Fibroblast of mammary gland (primary cell): ENCODE measurements around the gene ZNF747.
"Not testable (repeated sequence)": the region's sequence is repeated elsewhere in the genome, so short reads cannot be mapped to it uniquely, and the experiment has no call there.

Experiments used
- DNase-seq: peaks from one replicate; pipeline ENCODE4 v3.0.0-alpha.2; 2010; ENCODE audit warnings: low read depth
- H3K4me3 ChIP-seq: 2 replicates; pipeline ENCODE4 v1.5.1; 2011; ENCODE audit warnings: low read depth, mild to moderate bottlenecking, low read length, moderate library complexity; ENCODE audit not compliant: control insufficient read depth
- TF ChIP-seq, protein P1 (sequence below): conservative IDR thresholded peaks from 2 replicates; pipeline ENCODE4 v1.5.1; 2011; ENCODE audit warnings: low read depth, low read length, inconsistent platforms; ENCODE audit not compliant: control insufficient read depth, insufficient read depth

The ZNF747 gene

DNA sequence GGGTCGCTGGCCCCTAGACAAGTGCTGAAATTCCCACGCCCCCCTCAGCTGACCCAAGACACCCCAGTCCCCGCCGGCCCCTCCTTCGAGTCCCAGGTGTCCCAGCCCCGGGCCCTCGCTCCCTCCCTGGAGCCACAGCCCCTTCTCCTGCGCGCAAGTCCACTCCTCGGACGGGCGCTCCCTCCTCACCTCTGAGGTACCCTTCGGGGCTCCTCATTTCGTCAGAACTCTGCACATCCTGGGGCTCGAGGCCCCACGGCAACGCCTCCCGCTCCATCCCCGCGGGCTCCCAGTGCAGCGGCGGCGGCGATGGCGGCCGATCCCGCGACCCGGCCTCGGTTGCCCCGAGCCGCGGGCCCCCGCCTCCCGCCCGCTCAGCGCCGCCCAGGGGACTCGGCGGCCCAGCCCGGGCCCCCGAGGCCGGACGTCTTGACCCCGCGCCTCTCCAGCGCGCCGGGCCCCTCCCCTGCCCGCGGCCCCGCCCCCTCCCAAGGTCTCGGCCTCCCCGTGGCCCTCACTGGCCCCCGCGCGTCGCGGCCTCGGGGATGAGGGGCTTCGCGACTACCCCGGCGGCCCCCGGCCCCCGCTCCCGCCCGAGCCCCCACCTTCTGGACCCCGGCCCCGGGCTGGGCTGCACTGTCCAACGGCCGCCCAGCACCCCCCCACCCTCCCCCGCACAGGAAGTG, 8.4 kb downstream of the ZNF747 start, which contains the start of gene ZNF768:
ZNF768 (minus strand) TSS at position 430 of the 686 bp plus-strand sequence; CDS start at position 277, 153 bp downstream.
- TF ChIP-seq, protein P1, sequence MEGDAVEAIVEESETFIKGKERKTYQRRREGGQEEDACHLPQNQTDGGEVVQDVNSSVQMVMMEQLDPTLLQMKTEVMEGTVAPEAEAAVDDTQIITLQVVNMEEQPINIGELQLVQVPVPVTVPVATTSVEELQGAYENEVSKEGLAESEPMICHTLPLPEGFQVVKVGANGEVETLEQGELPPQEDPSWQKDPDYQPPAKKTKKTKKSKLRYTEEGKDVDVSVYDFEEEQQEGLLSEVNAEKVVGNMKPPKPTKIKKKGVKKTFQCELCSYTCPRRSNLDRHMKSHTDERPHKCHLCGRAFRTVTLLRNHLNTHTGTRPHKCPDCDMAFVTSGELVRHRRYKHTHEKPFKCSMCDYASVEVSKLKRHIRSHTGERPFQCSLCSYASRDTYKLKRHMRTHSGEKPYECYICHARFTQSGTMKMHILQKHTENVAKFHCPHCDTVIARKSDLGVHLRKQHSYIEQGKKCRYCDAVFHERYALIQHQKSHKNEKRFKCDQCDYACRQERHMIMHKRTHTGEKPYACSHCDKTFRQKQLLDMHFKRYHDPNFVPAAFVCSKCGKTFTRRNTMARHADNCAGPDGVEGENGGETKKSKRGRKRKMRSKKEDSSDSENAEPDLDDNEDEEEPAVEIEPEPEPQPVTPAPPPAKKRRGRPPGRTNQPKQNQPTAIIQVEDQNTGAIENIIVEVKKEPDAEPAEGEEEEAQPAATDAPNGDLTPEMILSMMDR, result no peak
- H3K4me3 ChIP-seq, result peak within 1 kb of the TSS; percentile 71
- DNase-seq, result peak; percentile 7

DNA sequence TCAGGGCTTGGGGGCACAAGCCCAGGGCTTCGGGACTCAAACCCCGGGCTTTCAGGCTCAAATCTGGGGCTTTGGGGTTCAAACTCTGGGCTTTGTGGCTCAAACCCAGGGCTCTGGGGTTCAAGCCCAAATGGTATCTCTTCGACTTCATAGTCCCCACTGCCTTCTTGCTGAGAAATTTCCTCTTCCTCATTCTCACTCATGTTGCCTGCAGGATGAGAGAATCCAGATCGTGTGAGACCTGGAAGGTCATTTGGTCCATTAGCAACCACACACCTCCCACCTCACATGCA, 8.9 kb downstream of the ZNF747 start:
- H3K4me3 ChIP-seq, result peak overlapping the region; percentile 71
- DNase-seq, result no peak
- TF ChIP-seq, protein P1, result no peak

DNA sequence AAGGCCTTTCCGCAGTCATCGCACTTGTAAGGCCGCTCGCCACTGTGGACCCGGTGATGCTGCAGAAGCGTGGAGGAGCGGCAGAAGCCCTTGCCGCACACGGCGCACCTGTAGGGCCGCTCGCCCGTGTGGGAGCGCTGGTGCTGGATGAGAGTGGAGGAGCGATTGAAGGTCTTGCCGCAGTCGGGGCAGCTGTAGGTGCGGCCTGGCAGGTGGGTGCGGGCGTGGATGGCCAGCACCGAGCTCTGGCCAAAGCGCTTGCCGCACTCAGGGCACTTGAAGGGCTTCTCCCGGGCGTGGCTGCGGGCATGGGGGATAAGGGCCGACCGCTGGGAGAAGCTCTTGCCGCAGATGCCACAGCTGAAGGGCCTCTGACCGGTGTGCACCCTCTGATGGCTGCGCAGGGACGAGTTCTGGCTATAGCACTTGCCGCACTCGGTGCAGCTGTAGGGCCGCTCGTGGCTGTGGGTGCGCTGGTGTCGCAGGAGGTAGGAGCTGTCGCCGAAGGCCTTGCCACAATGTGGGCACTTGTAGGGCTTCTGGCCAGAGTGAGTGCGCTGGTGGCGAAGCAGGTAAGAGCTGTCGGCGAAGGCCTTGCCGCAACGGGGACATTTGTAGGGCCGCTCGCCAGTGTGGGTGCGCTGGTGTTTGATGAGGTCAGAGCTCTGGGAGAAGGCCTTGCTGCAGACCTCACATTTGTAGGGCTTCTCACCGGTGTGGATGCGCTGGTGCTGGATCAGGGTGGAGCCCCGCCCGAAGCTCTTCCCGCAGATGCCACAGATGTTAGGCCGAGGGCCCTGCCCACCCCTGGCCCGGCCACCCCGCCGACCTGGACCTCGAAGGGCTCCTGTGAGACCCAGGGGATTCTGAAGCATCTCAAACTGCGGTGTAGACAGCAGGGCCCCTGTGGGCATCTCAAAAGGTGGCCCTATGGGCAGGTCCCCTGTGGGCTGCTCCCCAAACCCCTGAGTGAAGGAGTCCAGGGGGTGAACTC, 9.8 kb downstream of the ZNF747 start:
- H3K4me3 ChIP-seq, result no peak overlapping the region
- DNase-seq, result no peak
- TF ChIP-seq, protein P1, result no peak

DNA sequence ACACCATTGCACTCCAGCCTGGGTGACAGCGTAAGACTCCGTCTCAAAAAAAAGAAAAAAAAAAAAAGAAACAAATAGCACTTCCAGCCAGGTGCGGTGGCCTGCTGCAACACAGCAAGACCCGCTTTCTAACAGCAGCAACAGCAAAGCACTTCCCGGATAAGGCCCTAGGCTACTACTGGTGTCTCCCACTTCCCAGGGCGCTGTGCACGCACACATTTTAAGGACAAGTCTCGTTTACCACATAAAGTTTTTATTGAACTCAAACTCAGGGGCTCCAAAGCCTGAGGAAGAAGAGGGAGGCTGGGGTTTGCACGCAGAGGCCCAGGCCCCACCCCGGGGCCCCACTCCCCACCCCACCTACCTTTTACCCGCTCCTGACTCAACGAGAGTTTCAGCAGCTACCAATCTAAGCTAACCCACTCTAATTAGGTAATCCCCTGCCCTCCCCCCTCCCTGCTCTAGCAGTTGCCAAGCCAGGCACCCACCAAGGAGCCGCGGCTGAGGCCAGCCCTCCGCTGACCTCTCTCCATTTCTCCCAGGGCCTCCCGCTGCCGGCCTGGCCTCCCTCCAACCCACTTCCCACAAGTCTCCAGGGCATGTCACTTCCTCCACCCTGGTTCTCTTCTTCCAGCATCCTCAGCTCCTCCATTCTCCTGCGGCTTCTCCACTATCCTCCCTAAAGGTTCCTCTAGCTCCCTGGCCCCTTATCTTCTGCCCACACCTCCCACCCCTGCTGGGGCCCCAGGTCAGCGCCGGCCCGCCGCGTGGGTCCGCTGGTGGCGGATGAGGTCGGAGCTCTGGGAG, 10.7 kb downstream of the ZNF747 start:
- no peak overlapping the region for H3K4me3 ChIP-seq
- TF ChIP-seq, protein P1, result no peak
- peak; percentile 51 for DNase-seq

DNA sequence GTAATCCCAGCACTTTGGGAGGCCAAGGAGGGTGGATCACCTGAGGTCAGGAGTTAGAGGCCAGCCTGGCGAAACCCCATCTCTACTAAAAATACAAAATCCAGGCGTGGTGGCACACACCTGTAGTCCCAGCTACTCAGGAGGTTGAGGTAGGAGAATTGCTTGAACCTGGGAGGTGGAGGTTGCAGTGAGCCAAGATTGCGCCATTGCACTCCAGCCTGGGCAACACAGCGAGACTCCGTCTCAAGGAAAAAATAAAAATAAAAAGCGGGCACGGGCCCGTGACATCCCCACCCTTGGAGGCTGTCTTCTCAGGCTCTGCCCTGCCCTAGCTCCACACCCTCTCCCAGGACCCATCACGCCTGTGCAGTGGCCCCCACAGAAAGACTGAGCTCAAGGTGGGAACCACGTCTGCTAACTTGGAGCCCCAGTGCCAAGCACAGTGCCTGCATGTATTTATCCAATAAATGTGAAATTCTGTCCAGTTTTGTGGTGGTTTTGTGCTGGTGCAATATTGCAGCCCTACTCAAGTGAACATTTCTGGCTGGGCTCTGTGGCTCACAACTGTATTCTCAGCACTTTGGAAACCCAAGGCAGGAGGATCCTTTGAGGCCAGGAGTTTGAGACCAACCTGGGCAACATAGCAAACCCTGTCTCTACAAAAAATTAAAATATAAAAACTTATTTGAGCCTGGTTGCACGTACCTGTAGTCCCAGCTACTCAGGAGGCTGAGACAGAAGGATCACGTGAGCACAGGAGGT, 11.8 kb downstream of the ZNF747 start:
- DNase-seq, H3K4me3 ChIP-seq: not testable (repeated sequence)

DNA sequence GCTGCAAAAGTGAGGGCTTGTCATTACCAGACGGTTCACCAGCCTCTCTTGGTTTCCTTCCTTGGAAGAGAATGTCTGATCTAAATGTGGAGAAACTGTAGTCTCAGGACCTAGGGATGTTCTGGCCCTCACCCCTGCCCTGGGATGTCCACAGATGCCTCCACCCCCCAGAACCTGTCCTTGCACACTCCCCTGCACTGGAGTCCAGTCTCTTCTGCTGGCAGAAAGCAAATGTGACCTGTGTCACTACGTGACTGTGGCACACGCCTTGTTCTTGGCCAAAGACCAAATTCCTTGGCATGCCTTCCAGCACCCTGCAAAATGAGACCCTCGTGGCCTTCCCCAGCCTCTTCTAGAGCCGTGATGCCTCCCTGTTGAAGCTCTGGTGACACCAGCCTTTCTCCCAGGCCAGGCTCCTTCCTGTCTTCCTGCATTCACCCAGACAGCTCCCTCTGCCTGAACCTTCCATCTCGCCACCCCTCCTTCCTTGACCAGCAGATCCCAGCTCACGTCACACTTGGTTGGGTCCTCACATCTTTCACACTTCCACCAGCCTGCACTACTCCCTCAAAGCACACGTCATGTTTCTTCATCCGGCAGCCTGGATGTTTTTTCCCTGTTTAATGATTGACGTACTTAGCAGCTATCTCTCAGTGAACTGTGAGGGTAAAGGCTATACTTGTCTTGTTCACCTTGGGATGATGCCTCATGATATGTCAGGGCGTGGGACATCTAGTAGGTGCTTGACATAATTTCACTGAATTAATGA, 12.6 kb downstream of the ZNF747 start:
- DNase-seq, result no peak

More for the DNA sequence above, 12.6 kb downstream of the ZNF747 start:
- no peak overlapping the region for H3K4me3 ChIP-seq
- TF ChIP-seq, protein P1, result no peak
